H1 (cell line): Measurements from ENCODE around the gene CYP4V2. TPM values are rescaled to one million over a fixed set of nuclear protein-coding genes. Genes with fewer than 3 reads are reported as not detected.

ENCODE experiments used
- ASH2L ChIP-seq: fragments of 200-600, 300-600 bp; sonication (generic); IDR thresholded peaks from one replicate; pipeline ENCODE4 v1.7.1; 2017; ENCODE audit warnings: low read length
- ATF2 ChIP-seq: IDR thresholded peaks from 2 replicates; pipeline ENCODE4 v1.6.1; 2012; ENCODE audit warnings: low read length, inconsistent platforms
- ATF3 ChIP-seq: IDR thresholded peaks from 2 replicates; pipeline ENCODE4 v1.6.1; 2011; ENCODE audit warnings: low read depth, mild to moderate bottlenecking, low read length; ENCODE audit not compliant: insufficient read depth
- BACH1 ChIP-seq: IDR thresholded peaks from 2 replicates; pipeline ENCODE4 v1.6.1; 2012; ENCODE audit warnings: low read length, improper control_type of control experiment
- CBX5 ChIP-seq: fragments of 300-800, 300-1000 bp; sonication (generic); IDR thresholded peaks from 2 replicates; pipeline ENCODE4 v1.7.1; 2016; ENCODE audit warnings: antibody characterized with exemption, low read length, low read depth
- CEBPB ChIP-seq: IDR thresholded peaks from 2 replicates; pipeline ENCODE4 v1.6.1; 2012; ENCODE audit warnings: low read depth, low read length
- EGR1 ChIP-seq: IDR thresholded peaks from 2 replicates; pipeline ENCODE4 v1.6.1; 2011; ENCODE audit warnings: low read depth, low read length, borderline replicate concordance
- EP300 ChIP-seq, 2 experiments: IDR thresholded peaks; 1 replicate in 1 of 2; 2 replicates in 1 of 2; pipeline ENCODE4 v1.6.1; 2011 to 2012; ENCODE audit warnings: low read depth in 2 of 2, low read length in 2 of 2, mild to moderate bottlenecking in 2 of 2, borderline replicate concordance in 1 of 2, inconsistent platforms in 1 of 2, moderate library complexity in 1 of 2
- FOSL1 ChIP-seq: IDR thresholded peaks from 2 replicates; pipeline ENCODE4 v1.6.1; 2011; ENCODE audit warnings: mild to moderate bottlenecking, low read depth, low read length, moderate library complexity; ENCODE audit not compliant: insufficient read depth
- JUND ChIP-seq: IDR thresholded peaks from 2 replicates; pipeline ENCODE4 v1.6.1; 2011; ENCODE audit warnings: mild to moderate bottlenecking, improper control_type of control experiment, low read length
- KDM4A ChIP-seq: IDR thresholded peaks from one replicate; pipeline ENCODE4 v1.7.1; 2012; ENCODE audit warnings: low read depth, mild to moderate bottlenecking, moderate library complexity, low read length, inconsistent platforms; ENCODE audit not compliant: severe bottlenecking
- NANOG ChIP-seq: IDR thresholded peaks from 2 replicates; pipeline ENCODE4 v1.6.1; 2011; ENCODE audit warnings: low read length, low read depth, mild to moderate bottlenecking, inconsistent platforms; ENCODE audit not compliant: insufficient read depth, poor library complexity, severe bottlenecking
- PHF8 ChIP-seq: fragments of 200-600 bp; sonication (generic); conservative IDR thresholded peaks from 2 replicates; pipeline ENCODE4 v1.7.1; 2012; ENCODE audit warnings: low read depth, mild to moderate bottlenecking, inconsistent platforms, low read length, moderate library complexity
- RFX5 ChIP-seq: IDR thresholded peaks from 2 replicates; pipeline ENCODE4 v1.6.1; 2011; ENCODE audit warnings: low read depth, low read length, improper control_type of control experiment, borderline replicate concordance
- RXRA ChIP-seq: IDR thresholded peaks from 2 replicates; pipeline ENCODE4 v1.6.1; 2011; ENCODE audit warnings: low read depth, mild to moderate bottlenecking, low read length, moderate library complexity; ENCODE audit not compliant: insufficient read depth
- SAP30 ChIP-seq: fragments of 300-600 bp; sonication (generic); IDR thresholded peaks from 2 replicates; pipeline ENCODE4 v1.7.1; 2012; ENCODE audit warnings: low read length, moderate library complexity, mild to moderate bottlenecking, inconsistent platforms; ENCODE audit not compliant: insufficient read depth, insufficient replicate concordance
- SUZ12 ChIP-seq: fragments of 200-600 bp; sonication (generic); IDR thresholded peaks from 2 replicates; pipeline ENCODE4 v1.6.1; 2012; ENCODE audit warnings: mild to moderate bottlenecking, inconsistent platforms, low read length, moderate library complexity, mixed read lengths
- TAF1 ChIP-seq: IDR thresholded peaks from 2 replicates; pipeline ENCODE4 v1.6.1; 2011; ENCODE audit warnings: mild to moderate bottlenecking, low read depth, low read length
- TAF7 ChIP-seq: optimal IDR thresholded peaks from 2 replicates; pipeline ENCODE3; 2011; ENCODE audit warnings: low read depth, mild to moderate bottlenecking, inconsistent platforms, low read length, moderate library complexity, borderline replicate concordance
- TBP ChIP-seq: IDR thresholded peaks from 2 replicates; pipeline ENCODE4 v1.6.1; 2011; ENCODE audit warnings: low read depth, low read length, improper control_type of control experiment
- USF2 ChIP-seq: IDR thresholded peaks from 2 replicates; pipeline ENCODE4 v1.6.1; 2011; ENCODE audit warnings: low read length, improper control_type of control experiment
- polyA plus RNA-seq, 7 experiments: library from polyadenylated mRNA; depleted of rRNA in 3 of 7; stranded (reverse) in 5 of 7; unstranded in 2 of 7; fragments of >200 nt in 5 of 7; fragments of 200-250 nt in 2 of 7; gene quantifications; 1 replicate in 5 of 7; 2 replicates in 1 of 7; 4 replicates in 1 of 7; pipeline versions ENCODE4 v1.2.1 to v1.2.3, GENCODE V29; 2011 to 2013; ENCODE audit warnings: missing spikeins in 2 of 7, mixed read lengths in 2 of 7
- total RNA-seq: library from RNA; stranded (reverse); fragmentation: NEBNext Ultra II Directional; extraction: Animal tissue kit (Norgen Biotek cat#: 25700); gene quantifications from 2 replicates; pipeline ENCODE4 v1.2.1, GENCODE V29; 2021

Gene CYP4V2
- total and polyA plus RNA-seq, 2 of the 8 experiments (the other 6 are each of a cell fraction or from before 2014, with no cell fraction given): 0.65 to 1.0 TPM

DNA sequence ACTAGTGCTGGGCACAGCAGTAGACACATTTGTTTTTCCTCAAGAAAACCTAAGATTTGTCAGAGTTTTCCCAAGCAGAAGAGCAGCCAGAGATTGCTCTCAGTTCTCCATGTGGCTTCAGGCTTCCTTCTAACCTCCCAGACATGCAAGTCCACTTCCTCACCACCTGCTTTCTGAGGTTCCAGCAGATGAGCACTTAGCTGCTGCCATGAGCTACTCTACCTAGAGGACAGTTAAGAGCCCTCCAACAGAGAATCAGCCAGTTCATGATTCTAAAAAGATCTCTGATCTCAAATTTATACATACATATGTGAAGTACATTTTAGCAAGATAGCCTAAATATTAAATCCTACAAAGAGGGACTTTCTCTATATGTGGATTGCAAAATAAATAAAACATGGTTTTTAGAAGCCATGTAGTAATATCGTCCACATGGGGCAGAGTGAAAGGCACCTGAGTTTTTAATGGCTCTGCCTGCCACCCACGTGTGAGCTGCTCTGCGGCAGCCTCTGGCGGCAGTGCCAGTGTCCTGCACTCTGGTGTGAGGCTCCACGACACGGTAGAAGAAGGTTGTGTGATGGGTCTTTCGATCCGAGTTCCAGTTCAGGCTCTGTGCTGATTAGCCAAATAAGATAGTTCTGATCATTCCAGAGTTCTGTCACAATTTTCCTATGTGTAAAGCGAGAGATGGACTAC lies 10.3 kb downstream of the CYP4V2 start (continued):
- no peak for TF ChIP-seq RXRA
- no peak for TF ChIP-seq TAF1
- no peak for TF ChIP-seq CEBPB
- TF ChIP-seq TBP: no peak
- no peak for TF ChIP-seq KDM4A
- no peak for TF ChIP-seq FOSL1
- TF ChIP-seq EGR1: peak; percentile 38; the same call in 1 of the 2 replicates
- TF ChIP-seq TAF7: no peak
- TF ChIP-seq BACH1: no peak
- TF ChIP-seq SAP30: no peak
- TF ChIP-seq NANOG: peak; percentile 31
- 0 out of 2 replicates have a peak, but pooled peaks have one; percentile 24 for TF ChIP-seq ATF3
- no peak for TF ChIP-seq RFX5
- TF ChIP-seq PHF8: no peak
- no peak for TF ChIP-seq ATF2
- TF ChIP-seq SUZ12: no peak
- no peak; the same call in 1 of the 2 replicates for TF ChIP-seq USF2
- no peak for TF ChIP-seq JUND
- TF ChIP-seq EP300 (IDR thresholded peaks at IDR 0.05; ENCODE audit: borderline replicate concordance in 1 of 2, low read depth in 2 of 2, low read length in 2 of 2): no peak
- no peak for TF ChIP-seq CBX5
- no peak for TF ChIP-seq ASH2L
